H1 (cell line): Measurements from ENCODE around the gene TIMM8B. TPM values are rescaled to one million over a fixed set of nuclear protein-coding genes. Genes with fewer than 3 reads are reported as not detected.

Source experiments
- BCL11A ChIP-seq, 2 experiments: IDR thresholded peaks; one replicate each; pipeline ENCODE4 v1.6.1; 2011; ENCODE audit warnings: low read depth in 2 of 2, low read length in 2 of 2, mild to moderate bottlenecking in 2 of 2
- BRCA1 ChIP-seq: IDR thresholded peaks from 2 replicates; pipeline ENCODE4 v1.6.1; 2012; ENCODE audit warnings: low read depth, low read length, improper control_type of control experiment
- JUND ChIP-seq: IDR thresholded peaks from 2 replicates; pipeline ENCODE4 v1.6.1; 2011; ENCODE audit warnings: mild to moderate bottlenecking, improper control_type of control experiment, low read length
- SP1 ChIP-seq: IDR thresholded peaks from 2 replicates; pipeline ENCODE4 v1.6.1; 2011; ENCODE audit warnings: low read depth, low read length
- polyA plus RNA-seq, 7 experiments: library from polyadenylated mRNA; depleted of rRNA in 3 of 7; stranded (reverse) in 5 of 7; unstranded in 2 of 7; fragments of >200 nt in 5 of 7; fragments of 200-250 nt in 2 of 7; gene quantifications; 1 replicate in 5 of 7; 2 replicates in 1 of 7; 4 replicates in 1 of 7; pipeline versions ENCODE4 v1.2.1 to v1.2.3, GENCODE V29; 2011 to 2013; ENCODE audit warnings: missing spikeins in 2 of 7, mixed read lengths in 2 of 7
- total RNA-seq: library from RNA; stranded (reverse); fragmentation: NEBNext Ultra II Directional; extraction: Animal tissue kit (Norgen Biotek cat#: 25700); gene quantifications from 2 replicates; pipeline ENCODE4 v1.2.1, GENCODE V29; 2021

Gene TIMM8B
- total and polyA plus RNA-seq, 2 of the 8 experiments (the other 6 are each of a cell fraction or from before 2014, with no cell fraction given), result 93.7 to 143 TPM

DNA sequence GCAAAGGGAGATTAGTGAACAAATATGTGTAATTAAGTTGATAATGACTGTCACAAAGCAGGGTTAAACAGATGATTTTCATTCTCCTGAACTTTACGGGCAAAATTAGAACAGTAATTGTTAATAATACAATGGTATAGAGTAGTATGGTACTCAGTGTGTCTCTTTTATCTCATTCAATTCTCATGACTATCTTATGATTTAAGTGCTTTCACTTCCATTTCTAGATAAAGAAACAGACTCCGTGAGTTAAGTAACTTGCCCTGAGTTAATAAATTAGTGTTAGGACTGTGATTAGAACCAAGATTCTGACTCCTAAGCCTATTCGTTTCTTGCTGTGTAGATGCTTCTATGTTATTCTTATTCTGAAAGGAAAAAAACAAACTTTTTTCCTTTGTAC, 34.8 kb downstream of the TIMM8B start (continued):
- TF ChIP-seq JUND (no peak), BCL11A (IDR thresholded peaks at IDR 0.05; ENCODE audit: low read depth in 2 of 2, low read length in 2 of 2) (no peak), BRCA1 (no peak), SP1 (no peak)
